PC-9 (cell line): ENCODE data around the gene ANP32A. TPM values are rescaled to one million over a fixed set of nuclear protein-coding genes. Genes with fewer than 3 reads are reported as not detected.

ENCODE experiments used
- BruUV-seq: library from RNA; stranded (reverse); fragments of 400-500 nt; replicated peaks from 2 replicates; lab custom pipeline; 2021; lab: Mats Ljungman, UMichigan
- CTCF ChIA-PET: fragments of 300-600 bp; sonication (Branson Sonifier 250); formaldehyde crosslinking; loops from one replicate; lab custom pipeline; 2022; ENCODE audit warnings: antibody characterized with exemption; lab: Charles Lee
- POLR2A ChIA-PET: fragments of 300-600 bp; sonication (Branson Sonifier 250); formaldehyde crosslinking; loops from one replicate; lab custom pipeline; 2022; ENCODE audit warnings: antibody characterized with exemption; ENCODE audit not compliant: unreplicated experiment; lab: Charles Lee
- DNase-seq, 2 experiments: peaks; one replicate each; pipeline versions ENCODE4 v3.0.0 to v3.0.0-alpha.2; 2015 to 2022; ENCODE audit warnings: mixed read lengths in 1 of 2
- H2AFZ ChIP-seq: fragments of 200-600 bp; sonication (generic); 2 replicates; pipeline ENCODE4 v1.8.1; 2017; ENCODE audit warnings: antibody characterized with exemption
- H3F3A ChIP-seq: fragments of 200-600 bp; sonication (generic); 2 replicates; pipeline ENCODE4 v1.8.1; 2017; ENCODE audit warnings: antibody characterized with exemption, mild to moderate bottlenecking, low read depth; ENCODE audit not compliant: insufficient read depth
- H3K27ac ChIP-seq: fragments of 200-600 bp; sonication (generic); 2 replicates; pipeline ENCODE4 v1.6.1; 2016; ENCODE audit warnings: mixed run types
- H3K27me3 ChIP-seq: fragments of 200-600 bp; sonication (generic); 2 replicates; pipeline ENCODE4 v1.6.1; 2016; ENCODE audit warnings: low read depth, mixed run types; ENCODE audit not compliant: insufficient read depth
- H3K36me3 ChIP-seq: fragments of 200-600 bp; sonication (generic); 2 replicates; pipeline ENCODE4 v1.6.1; 2016; ENCODE audit warnings: low read depth, mixed run types
- H3K4me1 ChIP-seq: fragments of 200-600 bp; sonication (generic); replicated peaks from 2 replicates; pipeline ENCODE4 v1.6.1; 2016; ENCODE audit warnings: mixed run types; ENCODE audit not compliant: insufficient read depth
- H3K4me2 ChIP-seq: fragments of 200-600 bp; sonication (generic); 2 replicates; pipeline ENCODE4 v1.6.1; 2017; ENCODE audit warnings: mixed run types
- H3K4me3 ChIP-seq: fragments of 200-600 bp; sonication (generic); 2 replicates; pipeline ENCODE4 v1.6.1; 2016; ENCODE audit warnings: mixed run types
- H3K79me2 ChIP-seq: fragments of 200-600 bp; sonication (generic); 2 replicates; pipeline ENCODE4 v1.6.1; 2017; ENCODE audit warnings: low read depth, mixed run types
- H3K9me2 ChIP-seq: fragments of 200-600 bp; sonication (generic); 2 replicates; pipeline ENCODE4 v1.8.1; 2017; ENCODE audit warnings: mild to moderate bottlenecking; ENCODE audit not compliant: insufficient read depth
- H3K9me3 ChIP-seq: fragments of 200-600 bp; sonication (generic); 2 replicates; pipeline ENCODE4 v1.8.1; 2016; ENCODE audit warnings: low read depth; ENCODE audit not compliant: insufficient read depth
- H4K20me1 ChIP-seq: fragments of 200-600 bp; sonication (generic); 2 replicates; pipeline ENCODE4 v1.8.1; 2017; ENCODE audit not compliant: insufficient read depth
- CTCF ChIP-seq: fragments of 200-600 bp; sonication (generic); conservative IDR thresholded peaks from 2 replicates; pipeline ENCODE4 v1.6.1; 2017; ENCODE audit warnings: mixed run types, antibody characterized with exemption, mild to moderate bottlenecking, moderate library complexity
- EZH2 ChIP-seq: fragments of 200-600 bp; sonication (generic); IDR thresholded peaks from 2 replicates; pipeline ENCODE4 v1.8.0; 2017; ENCODE audit warnings: antibody characterized with exemption, low read depth
- intact Hi-C: fragments of 100-400 bp; cut with micrococcal nuclease; formaldehyde crosslinking; loops from one replicate; pipeline ENCODE4 v1.10.0; 2022; ENCODE audit not compliant: unreplicated experiment
- total RNA-seq: library from RNA; stranded (reverse); gene quantifications from 2 replicates; pipeline ENCODE4 v1.2.3, GENCODE V29; 2021

The ANP32A gene
- total RNA-seq, 1 experiment from 2014 or later, result 182 TPM

GRCh38 chr15:68798346-68799094, 22.2 kb downstream of the ANP32A start:
- DNase-seq, result no peak
- no peak overlapping the region for H2AFZ ChIP-seq
- no peaks in the 10 kb centered on the region for H3K4me1 ChIP-seq
- BruUV-seq, result no TSS peak
- H3K4me2 ChIP-seq, result no peak overlapping the region
- peaks cover 49% of the 10 kb centered on the region for H4K20me1 ChIP-seq
- no peak overlapping the region for H3K27ac ChIP-seq
- H3K79me2 ChIP-seq, result peaks cover 94% of the 10 kb centered on the region
- intact Hi-C loops, result no loop called here
- TF ChIP-seq CTCF (no peak), EZH2 (no peak)
- ChIA-PET CTCF (no interaction called here), POLR2A (interaction anchor here (0.6 kb wide), 1 partner anchor 15 kb away, joined by 7 read pairs; no protein-coding TSS in a partner anchor)
- H3K9me2 ChIP-seq, result no peaks in the 10 kb centered on the region
- no peaks in the 10 kb centered on the region for H3K36me3 ChIP-seq
- H3K4me3 ChIP-seq, result no peak overlapping the region
- H3K27me3 ChIP-seq, result no peaks in the 10 kb centered on the region
- H3F3A ChIP-seq, result no peaks in the 10 kb centered on the region
- H3K9me3 ChIP-seq, result no peaks in the 10 kb centered on the region

GRCh38 chr15:68797599-68798345, 22.9 kb downstream of the ANP32A start:
- CTCF ChIA-PET, result no interaction called here
- H3K27me3 ChIP-seq, result no peaks in the 10 kb centered on the region
- DNase-seq, result no peak
- peaks cover 89% of the 10 kb centered on the region for H3K79me2 ChIP-seq
- BruUV-seq, result no TSS peak
- no peaks in the 10 kb centered on the region for H3K36me3 ChIP-seq
- no peaks in the 10 kb centered on the region for H3K9me2 ChIP-seq
- intact Hi-C loops, result no loop called here
- no peaks in the 10 kb centered on the region for H3F3A ChIP-seq
- no peaks in the 10 kb centered on the region for H3K9me3 ChIP-seq
- no peak overlapping the region for H3K27ac ChIP-seq
- H3K4me3 ChIP-seq, result no peak overlapping the region
- POLR2A ChIA-PET, result no interaction called here
- no peaks in the 10 kb centered on the region for H3K4me1 ChIP-seq
- TF ChIP-seq CTCF (no peak), EZH2 (no peak)
- no peak overlapping the region for H3K4me2 ChIP-seq
- peaks cover 46% of the 10 kb centered on the region for H4K20me1 ChIP-seq
- no peak overlapping the region for H2AFZ ChIP-seq

GRCh38 chr15:68797191-68797590, 23.5 kb downstream of the ANP32A start:
- TF ChIP-seq CTCF (no peak), EZH2 (no peak)
- no TSS peak for BruUV-seq
- peaks cover 90% of the 10 kb centered on the region for H3K79me2 ChIP-seq
- H3K36me3 ChIP-seq, result no peaks in the 10 kb centered on the region
- H3K4me3 ChIP-seq, result no peak overlapping the region
- H3K4me2 ChIP-seq, result no peak overlapping the region
- no peaks in the 10 kb centered on the region for H3K4me1 ChIP-seq
- H3K27me3 ChIP-seq, result no peaks in the 10 kb centered on the region
- no peak overlapping the region for H3K27ac ChIP-seq
- CTCF ChIA-PET, result no interaction called here
- H3K9me2 ChIP-seq, result no peaks in the 10 kb centered on the region
- no peak overlapping the region for H2AFZ ChIP-seq
- intact Hi-C loops, result no loop called here
- peaks cover 50% of the 10 kb centered on the region for H4K20me1 ChIP-seq
- no peak for DNase-seq
- no peaks in the 10 kb centered on the region for H3K9me3 ChIP-seq
- POLR2A ChIA-PET, result no interaction called here
- no peaks in the 10 kb centered on the region for H3F3A ChIP-seq
